H1 (cell line): ENCODE results near the gene GNAI2. TPM values are rescaled to one million over a fixed set of nuclear protein-coding genes. Genes with fewer than 3 reads are reported as not detected.

Experiments
- TCF12 ChIP-seq: IDR thresholded peaks from 2 replicates; pipeline ENCODE4 v1.6.1; 2011; ENCODE audit warnings: low read depth, mild to moderate bottlenecking, low read length
- YY1 ChIP-seq: IDR thresholded peaks from 2 replicates; pipeline ENCODE4 v1.6.1; 2011; ENCODE audit warnings: low read depth, mild to moderate bottlenecking, low read length
- polyA plus RNA-seq, 7 experiments: library from polyadenylated mRNA; depleted of rRNA in 3 of 7; stranded (reverse) in 5 of 7; unstranded in 2 of 7; fragments of >200 nt in 5 of 7; fragments of 200-250 nt in 2 of 7; gene quantifications; 1 replicate in 5 of 7; 2 replicates in 1 of 7; 4 replicates in 1 of 7; pipeline versions ENCODE4 v1.2.1 to v1.2.3, GENCODE V29; 2011 to 2013; ENCODE audit warnings: missing spikeins in 2 of 7, mixed read lengths in 2 of 7
- total RNA-seq: library from RNA; stranded (reverse); fragmentation: NEBNext Ultra II Directional; extraction: Animal tissue kit (Norgen Biotek cat#: 25700); gene quantifications from 2 replicates; pipeline ENCODE4 v1.2.1, GENCODE V29; 2021

Gene GNAI2
- total and polyA plus RNA-seq, 2 of the 8 experiments (the other 6 are each of a cell fraction or from before 2014, with no cell fraction given), result 168 to 539 TPM

DNA sequence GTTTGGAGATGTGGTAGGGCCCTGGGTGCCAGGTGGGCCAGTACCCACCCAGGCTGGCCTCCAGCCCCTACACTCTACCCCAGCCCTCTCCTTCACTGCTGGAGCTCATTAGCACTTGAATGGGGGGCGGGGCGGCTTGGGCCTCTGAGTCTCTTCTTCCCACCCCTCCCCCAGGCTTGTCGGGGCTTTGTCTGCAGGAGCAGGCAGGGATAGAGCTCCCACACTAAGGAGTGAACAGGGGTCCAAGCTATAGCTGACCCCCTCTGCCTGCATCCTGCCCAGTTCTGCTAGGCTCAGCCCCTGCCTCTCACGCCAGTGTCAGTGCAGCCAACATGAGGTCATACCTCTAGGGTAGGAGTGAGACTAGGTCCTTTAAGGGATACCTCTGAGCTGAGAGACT, 5.2 kb downstream of the GNAI2 start (continued):
- TF ChIP-seq YY1, result no peak
- TF ChIP-seq TCF12, result 0 out of 2 replicates have a peak, but pooled peaks have one; percentile 48
